GM08714 (cell line): ENCODE results near the gene RAB11FIP4.

Experiments used
- H3K4me3 ChIP-seq: fragments of 200-500 bp; sonication (Bioruptor generic); 2 replicates; pipeline ENCODE4 v1.5.1; 2014; ENCODE audit warnings: mild to moderate bottlenecking, low read length, inconsistent platforms
- ZNF274 ChIP-seq: IDR thresholded peaks from 2 replicates; pipeline ENCODE4 v1.6.1; 2012; ENCODE audit warnings: mild to moderate bottlenecking, low read depth, low read length

The RAB11FIP4 gene

DNA sequence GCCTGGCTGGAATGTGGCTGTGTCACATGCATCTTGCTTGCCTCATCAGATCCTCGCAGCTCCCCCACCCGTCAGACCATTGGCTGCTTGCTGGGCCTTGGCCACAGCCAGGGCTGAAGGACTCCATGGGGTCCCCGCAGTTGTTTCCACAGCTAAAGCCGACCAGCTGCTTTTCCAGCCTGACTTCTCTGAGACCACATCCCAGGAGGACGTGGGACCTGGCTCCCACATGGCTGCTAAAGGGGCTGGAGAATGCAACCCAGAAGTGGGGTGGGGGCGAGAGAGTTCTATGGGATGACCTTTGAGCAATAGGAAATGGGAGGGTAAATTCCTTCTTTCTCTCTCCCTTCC is 193.8 kb downstream of the RAB11FIP4 start:
- H3K4me3 ChIP-seq = no peak overlapping the region
- no peak for TF ChIP-seq ZNF274

GRCh38 chr17:31586946-31587345 is 195.5 kb downstream of the RAB11FIP4 start:
- H3K4me3 ChIP-seq = no peak overlapping the region
- no peak for TF ChIP-seq ZNF274

GRCh38 chr17:31587462-31587861 is 196.0 kb downstream of the RAB11FIP4 start:
- no peak overlapping the region for H3K4me3 ChIP-seq
- no peak for TF ChIP-seq ZNF274
